Sigmoid colon (tissue), 7 donors: ENCODE data around the gene LACTBL1. TPM values are rescaled to one million over a fixed set of nuclear protein-coding genes. Genes with fewer than 3 reads are reported as not detected.

Source experiments
- DNase-seq: peaks from one replicate; pipeline ENCODE4 v3.0.0-alpha.2; 2019
- H3K27ac ChIP-seq, 4 donors: fragments of 200-600 bp; sonication (generic); one replicate each; pipeline ENCODE4 v1.5.1; 2016 to 2019; ENCODE audit warnings: mild to moderate bottlenecking in 1 of 4
- H3K27me3 ChIP-seq, 3 donors: fragments of 200-600 bp; sonication (generic); one replicate each; pipeline ENCODE4 v1.5.1; 2019; ENCODE audit warnings: mild to moderate bottlenecking in 1 of 3
- H3K36me3 ChIP-seq, 4 donors: fragments of 200-600 bp; sonication (generic); one replicate each; pipeline ENCODE4 v1.5.1; 2016 to 2019
- H3K4me1 ChIP-seq, 4 donors: fragments of 200-600 bp; sonication (generic); one replicate each; pipeline ENCODE4 v1.5.1; 2017 to 2019
- H3K4me3 ChIP-seq, 4 donors: fragments of 200-600 bp; sonication (generic); one replicate each; pipeline ENCODE4 v1.5.1; 2017 to 2019; ENCODE audit warnings: mild to moderate bottlenecking in 2 of 4, moderate library complexity in 1 of 4
- H3K9me3 ChIP-seq, 4 donors: fragments of 200-600 bp in 3 of 4; sonication (generic) in 3 of 4; one replicate each; pipeline versions ENCODE4 v1.5.1 to v1.6.1; 2013 to 2019
- EP300 ChIP-seq, 4 donors: sonication (generic); formaldehyde crosslinking; IDR thresholded peaks; one replicate each; pipeline ENCODE4 v1.6.1; 2017; ENCODE audit warnings: antibody characterized with exemption in 4 of 4
- POLR2A ChIP-seq, 2 donors: fragments of 450-650 bp; IDR thresholded peaks; one replicate each; pipeline ENCODE4 v1.6.1; 2016; ENCODE audit warnings: antibody characterized with exemption in 2 of 2, mild to moderate bottlenecking in 2 of 2, moderate library complexity in 2 of 2
- POLR2AphosphoS5 ChIP-seq, 4 donors: sonication (generic); formaldehyde crosslinking; IDR thresholded peaks; one replicate each; pipeline ENCODE4 v1.6.1; 2017; ENCODE audit warnings: antibody characterized with exemption in 4 of 4
- WGBS, 2 donors: extraction: QIAGEN DNeasy Blood & Tissue Kit; methylation state at CpG; one replicate each; pipeline ENCODE4 v1.1.7; 2013; 5-methylcytosine and 5-hydroxymethylcytosine counted together
- intact Hi-C: fragments of 100-400 bp; cut with DNase I; formaldehyde crosslinking; loops from one replicate; pipeline ENCODE4 v1.15.1; 2023
- polyA plus RNA-seq, 3 donors: library from polyadenylated mRNA; stranded (reverse); fragments of 200-250 nt; gene quantifications; one replicate each; pipeline ENCODE4 v1.2.3, GENCODE V29; 2013
- total RNA-seq, 4 donors: library from RNA; depleted of rRNA; stranded (reverse); fragments of >200 nt; gene quantifications; one replicate each; pipeline ENCODE4 v1.1.0, GENCODE V29; 2016
- TF ChIP-seq, protein P1 (sequence below), 4 experiments: fragments of 450-650 bp in 3 of 4; fragments of 200-600 bp in 1 of 4; IDR thresholded peaks; one replicate each; pipeline ENCODE4 v1.5.1; 2016 to 2019; ENCODE audit warnings: antibody characterized with exemption in 4 of 4, mild to moderate bottlenecking in 3 of 4, moderate library complexity in 2 of 4
- donor health status: healthy with polysubstance abuse.
- donor health status: Bipolar disorder and iron deficiency.
- donor health status: healthy.

Gene LACTBL1
- total and polyA plus RNA-seq, 7 donors, result not detected

DNA sequence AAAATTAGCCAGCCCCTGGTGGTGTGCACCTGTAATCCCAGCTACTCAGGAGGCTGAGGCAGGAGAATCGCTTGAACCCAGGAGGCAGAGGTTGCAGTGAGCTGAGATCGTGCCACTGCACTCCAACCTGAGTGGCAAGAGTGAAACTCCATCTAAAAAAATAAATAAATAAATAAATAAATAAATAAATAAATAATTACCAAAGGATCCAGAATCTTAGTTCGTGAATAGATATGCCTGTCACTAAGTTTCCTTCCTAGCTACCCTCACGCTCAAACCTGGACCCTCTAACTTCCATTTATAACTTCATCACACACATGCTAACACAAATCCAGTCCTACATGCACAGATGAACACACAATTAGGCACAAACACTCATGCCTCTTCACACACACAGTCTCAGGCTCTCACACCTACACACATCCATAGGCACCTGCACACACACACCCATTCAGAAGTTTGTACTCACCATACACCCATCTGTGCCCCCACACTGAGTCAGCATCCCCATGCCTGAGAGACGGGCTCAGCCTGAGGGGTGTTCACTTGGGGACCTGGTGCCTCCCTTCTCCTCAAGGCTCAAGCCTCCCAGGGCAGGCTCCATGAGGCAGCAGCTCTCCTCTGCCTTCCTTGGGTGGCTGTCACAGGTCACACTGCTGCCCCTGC lies 61.5 kb downstream of the LACTBL1 start:
- Histone ChIP-seq H3K4me1 (no peaks in the 10 kb centered on the region), H3K27ac (no peak overlapping the region), H3K36me3 (no peaks in the 10 kb centered on the region), H3K9me3 (no peaks in the 10 kb centered on the region), H3K27me3 (no peaks in the 10 kb centered on the region), H3K4me3 (no peak overlapping the region)
- TF ChIP-seq, protein P1, sequence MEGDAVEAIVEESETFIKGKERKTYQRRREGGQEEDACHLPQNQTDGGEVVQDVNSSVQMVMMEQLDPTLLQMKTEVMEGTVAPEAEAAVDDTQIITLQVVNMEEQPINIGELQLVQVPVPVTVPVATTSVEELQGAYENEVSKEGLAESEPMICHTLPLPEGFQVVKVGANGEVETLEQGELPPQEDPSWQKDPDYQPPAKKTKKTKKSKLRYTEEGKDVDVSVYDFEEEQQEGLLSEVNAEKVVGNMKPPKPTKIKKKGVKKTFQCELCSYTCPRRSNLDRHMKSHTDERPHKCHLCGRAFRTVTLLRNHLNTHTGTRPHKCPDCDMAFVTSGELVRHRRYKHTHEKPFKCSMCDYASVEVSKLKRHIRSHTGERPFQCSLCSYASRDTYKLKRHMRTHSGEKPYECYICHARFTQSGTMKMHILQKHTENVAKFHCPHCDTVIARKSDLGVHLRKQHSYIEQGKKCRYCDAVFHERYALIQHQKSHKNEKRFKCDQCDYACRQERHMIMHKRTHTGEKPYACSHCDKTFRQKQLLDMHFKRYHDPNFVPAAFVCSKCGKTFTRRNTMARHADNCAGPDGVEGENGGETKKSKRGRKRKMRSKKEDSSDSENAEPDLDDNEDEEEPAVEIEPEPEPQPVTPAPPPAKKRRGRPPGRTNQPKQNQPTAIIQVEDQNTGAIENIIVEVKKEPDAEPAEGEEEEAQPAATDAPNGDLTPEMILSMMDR (IDR thresholded peaks at IDR 0.05), result no peak
- no peak for TF ChIP-seq POLR2AphosphoS5 (IDR thresholded peaks at IDR 0.05)
- TF ChIP-seq EP300 (IDR thresholded peaks at IDR 0.05), result no peak
- no peak for TF ChIP-seq POLR2A (IDR thresholded peaks at IDR 0.05)
- DNase-seq, result no peak
- intact Hi-C loops, result no loop called here
- 90 to 91% methylated on average over 5 of the region's 5 CpGs for WGBS, 2 donors

DNA sequence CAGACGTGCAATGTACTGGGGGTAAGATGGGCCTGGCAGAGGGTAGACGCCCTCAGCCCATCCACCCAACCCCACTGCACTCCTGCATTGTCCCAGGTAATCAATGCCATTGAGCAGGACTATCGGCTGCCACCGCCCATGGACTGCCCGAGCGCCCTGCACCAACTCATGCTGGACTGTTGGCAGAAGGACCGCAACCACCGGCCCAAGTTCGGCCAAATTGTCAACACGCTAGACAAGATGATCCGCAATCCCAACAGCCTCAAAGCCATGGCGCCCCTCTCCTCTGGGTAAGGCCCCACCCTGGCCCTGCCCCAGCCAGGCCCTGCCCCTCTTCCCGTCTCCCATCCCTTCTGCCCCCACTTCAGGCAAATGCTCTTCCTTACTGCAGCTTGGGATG lies 62.4 kb downstream of the LACTBL1 start:
- TF ChIP-seq, protein P1 (IDR thresholded peaks at IDR 0.05), result no peak
- no peak for TF ChIP-seq POLR2A (IDR thresholded peaks at IDR 0.05)
- no peak for TF ChIP-seq EP300 (IDR thresholded peaks at IDR 0.05)
- TF ChIP-seq POLR2AphosphoS5 (IDR thresholded peaks at IDR 0.05), result no peak
- no peaks in the 10 kb centered on the region for H3K4me1 ChIP-seq
- WGBS, 2 donors, result 86 to 91% methylated on average over 13 of the region's 13 CpGs
- no peaks in the 10 kb centered on the region for H3K9me3 ChIP-seq
- DNase-seq, result no peak
- intact Hi-C loops, result no loop called here
- H3K27me3 ChIP-seq, result no peaks in the 10 kb centered on the region
- H3K36me3 ChIP-seq, result no peaks in the 10 kb centered on the region
- no peak overlapping the region for H3K4me3 ChIP-seq
- no peak overlapping the region for H3K27ac ChIP-seq

DNA sequence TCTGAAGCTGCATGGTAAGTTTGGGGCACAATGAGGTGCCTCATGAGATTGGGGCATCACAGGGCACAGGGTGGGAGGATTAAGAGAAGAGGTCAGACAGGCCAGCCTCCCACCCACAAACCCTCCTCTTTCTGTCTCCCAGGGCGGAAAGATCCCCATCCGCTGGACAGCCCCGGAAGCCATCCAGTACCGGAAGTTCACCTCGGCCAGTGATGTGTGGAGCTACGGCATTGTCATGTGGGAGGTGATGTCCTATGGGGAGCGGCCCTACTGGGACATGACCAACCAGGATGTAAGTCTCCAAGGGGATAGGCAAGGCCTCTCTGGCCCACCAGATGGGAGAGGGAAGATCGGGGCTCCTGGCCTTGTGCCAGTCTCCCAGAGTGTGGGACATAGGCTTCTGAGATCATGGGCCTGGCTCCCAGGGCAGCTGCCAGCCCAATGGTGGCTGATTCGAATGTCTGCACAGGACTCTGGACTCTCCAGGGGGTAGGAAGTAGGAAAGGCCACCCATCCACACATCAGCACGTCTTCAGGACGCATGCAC lies 63.7 kb downstream of the LACTBL1 start:
- Histone ChIP-seq H3K4me3 (no peak overlapping the region), H3K27ac (no peak overlapping the region), H3K4me1 (no peaks in the 10 kb centered on the region), H3K36me3 (no peaks in the 10 kb centered on the region), H3K27me3 (no peaks in the 10 kb centered on the region), H3K9me3 (no peaks in the 10 kb centered on the region)
- no peak for TF ChIP-seq POLR2AphosphoS5 (IDR thresholded peaks at IDR 0.05)
- TF ChIP-seq, protein P1 (IDR thresholded peaks at IDR 0.05), result no peak
- intact Hi-C loops, result no loop called here
- DNase-seq, result no peak
- 90 to 91% methylated on average over 11 of the region's 11 CpGs for WGBS, 2 donors

DNA sequence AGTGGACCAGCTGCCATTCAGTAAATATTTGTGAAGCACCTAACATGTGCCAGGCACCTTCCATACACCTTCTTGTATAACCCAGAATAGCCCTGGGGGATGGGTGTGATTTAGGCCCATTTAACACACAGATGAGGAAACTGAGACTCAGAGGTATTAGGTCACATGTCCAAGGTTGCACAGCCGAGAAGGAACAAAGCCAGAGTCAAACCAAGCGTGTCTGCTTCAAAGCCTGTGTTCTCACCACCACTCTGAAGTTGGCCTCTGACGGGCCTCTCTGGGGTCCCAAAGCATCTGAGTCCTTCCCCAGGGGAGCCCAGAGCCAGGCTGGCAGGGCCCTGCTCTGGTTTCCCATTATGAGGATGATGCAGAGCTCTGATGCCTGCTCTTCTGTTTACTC lies 65.1 kb downstream of the LACTBL1 start:
- intact Hi-C loops, result no loop called here
- Histone ChIP-seq H3K27ac (no peak overlapping the region), H3K27me3 (no peaks in the 10 kb centered on the region), H3K4me3 (no peak overlapping the region), H3K9me3 (no peaks in the 10 kb centered on the region), H3K4me1 (no peaks in the 10 kb centered on the region), H3K36me3 (no peaks in the 10 kb centered on the region)
- 74 to 86% methylated on average over 3 of the region's 3 CpGs for WGBS, 2 donors
- no peak for DNase-seq
- no peak for TF ChIP-seq POLR2AphosphoS5 (IDR thresholded peaks at IDR 0.05)
- TF ChIP-seq, protein P1 (IDR thresholded peaks at IDR 0.05), result no peak

DNA sequence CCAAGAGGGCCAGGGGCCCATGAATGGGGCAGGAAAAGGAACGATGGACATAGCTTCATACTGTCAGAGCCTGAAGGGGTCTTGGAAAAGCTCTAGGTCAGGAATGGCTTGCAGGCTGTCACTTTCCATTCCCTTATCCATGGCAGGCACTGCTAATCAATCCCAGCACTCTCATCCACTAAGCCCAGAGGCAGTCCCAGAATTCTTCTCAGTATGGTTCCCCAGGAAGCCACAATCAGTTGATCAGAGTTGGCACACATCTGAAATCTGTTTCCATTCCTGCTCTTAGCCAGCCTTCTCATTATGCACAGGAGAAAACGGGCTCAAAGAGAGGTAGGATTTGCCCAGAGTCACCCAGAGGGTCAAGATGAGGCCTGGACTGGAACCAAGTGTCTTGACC lies 65.7 kb downstream of the LACTBL1 start:
- TF ChIP-seq POLR2AphosphoS5 (IDR thresholded peaks at IDR 0.05) (no peak), POLR2A (IDR thresholded peaks at IDR 0.05) (no peak), EP300 (IDR thresholded peaks at IDR 0.05) (no peak)
- TF ChIP-seq, protein P1 (IDR thresholded peaks at IDR 0.05), result no peak
- Histone ChIP-seq H3K4me3 (no peak overlapping the region), H3K36me3 (no peaks in the 10 kb centered on the region), H3K9me3 (no peaks in the 10 kb centered on the region), H3K4me1 (no peaks in the 10 kb centered on the region), H3K27ac (no peak overlapping the region), H3K27me3 (no peaks in the 10 kb centered on the region)
- 78 to 80% methylated on average over 2 of the region's 2 CpGs for WGBS, 2 donors
- no peak for DNase-seq
- intact Hi-C loops, result no loop called here
